Endothelial cell of umbilical vein (primary cell): ENCODE data around the gene CASP10. TPM values are rescaled to one million over a fixed set of nuclear protein-coding genes. Genes with fewer than 3 reads are reported as not detected.
A peak's percentile ranks its signal among the peaks of the same experiment; 100 is the strongest.

ENCODE experiments used
- BruUV-seq: library from RNA; stranded (reverse); fragments of 400-500 nt; replicated peaks from 2 replicates; lab custom pipeline; 2021; lab: Mats Ljungman, UMichigan
- CTCF ChIA-PET: fragments of 300-600, 350-600 bp; sonication (Branson Sonifier 250); formaldehyde crosslinking; loops from one replicate; lab custom pipeline; 2021; ENCODE audit warnings: antibody characterized with exemption, inconsistent platforms; lab: Charles Lee
- POLR2A ChIA-PET: fragments of 300-600, 350-600 bp; sonication (Branson Sonifier 250); formaldehyde crosslinking; loops from one replicate; lab custom pipeline; 2021; ENCODE audit warnings: antibody characterized with exemption, inconsistent platforms; lab: Charles Lee
- DNase-seq: peaks from one replicate; pipeline ENCODE4 v3.0.0-alpha.2; 2011; ENCODE audit warnings: low read depth, low spot score
- FAIRE-seq: peaks from 2 replicates; lab custom pipeline; 2011; peaks lifted over from hg19 to GRCh38; lab: Jason Lieb, UNC
- H2AFZ ChIP-seq: 2 replicates; pipeline ENCODE4 v1.6.0; 2012; ENCODE audit warnings: low read depth, low read length, control low read depth, inconsistent platforms
- H3K27ac ChIP-seq: 2 replicates; pipeline ENCODE4 v1.5.1; 2011; ENCODE audit warnings: low read depth, mild to moderate bottlenecking, control low read depth, low read length, moderate library complexity; ENCODE audit not compliant: insufficient read depth
- H3K27me3 ChIP-seq, 2 experiments: 2 replicates each; pipeline versions ENCODE4 v1.6.0 to v1.6.1; 2011; ENCODE audit warnings: low read length in 2 of 2, mixed read lengths in 1 of 2; ENCODE audit not compliant: control insufficient read depth in 2 of 2, insufficient read depth in 2 of 2
- H3K36me3 ChIP-seq, 2 experiments: 2 replicates in 1 of 2; 3 replicates in 1 of 2; pipeline ENCODE4 v1.5.1; 2011; ENCODE audit warnings: low read length in 2 of 2, mild to moderate bottlenecking in 1 of 2, moderate library complexity in 1 of 2; ENCODE audit not compliant: control insufficient read depth in 2 of 2, insufficient read depth in 2 of 2; ENCODE audit errors: extremely low read depth in 1 of 2
- H3K4me1 ChIP-seq: 3 replicates; pipeline ENCODE4 v1.5.1; 2011; ENCODE audit warnings: mild to moderate bottlenecking, low read length; ENCODE audit not compliant: control insufficient read depth, insufficient read depth; ENCODE audit errors: extremely low read depth
- H3K4me2 ChIP-seq: 2 replicates; pipeline ENCODE4 v1.6.1; 2011; ENCODE audit warnings: low read length, control low read depth, mixed read lengths; ENCODE audit not compliant: insufficient read depth
- H3K4me3 ChIP-seq, 3 experiments: fragments of 200-600 bp in 1 of 3; sonication (generic), shearing (Covaris generic) in 1 of 3; replicated peaks in 1 of 3; 2 replicates each; pipeline ENCODE4 v1.5.1; 2011 to 2016; ENCODE audit warnings: control low read depth in 3 of 3, low read length in 3 of 3, mild to moderate bottlenecking in 2 of 3, inconsistent platforms in 1 of 3, low read depth in 1 of 3, moderate library complexity in 1 of 3; ENCODE audit not compliant: insufficient read depth in 1 of 3
- H3K79me2 ChIP-seq: 2 replicates; pipeline ENCODE4 v1.6.0; 2012; ENCODE audit warnings: low read length, inconsistent platforms; ENCODE audit not compliant: control insufficient read depth, insufficient read depth
- H3K9ac ChIP-seq: replicated peaks from 2 replicates; pipeline ENCODE3; 2011; ENCODE audit warnings: low read length, control low read depth; ENCODE audit not compliant: insufficient read depth; ENCODE audit errors: extremely low read depth
- H3K9me1 ChIP-seq: replicated peaks from 3 replicates; pipeline ENCODE4 v1.6.0; 2011; ENCODE audit warnings: mild to moderate bottlenecking, low read length; ENCODE audit not compliant: control insufficient read depth, insufficient read depth; ENCODE audit errors: extremely low read depth
- H3K9me3 ChIP-seq: replicated peaks from 2 replicates; pipeline ENCODE4 v1.5.1; 2012; ENCODE audit warnings: low read length, inconsistent platforms; ENCODE audit not compliant: control insufficient read depth, insufficient read depth
- H4K20me1 ChIP-seq: replicated peaks from 2 replicates; pipeline ENCODE3; 2011; ENCODE audit warnings: mild to moderate bottlenecking, low read length; ENCODE audit not compliant: control insufficient read depth, insufficient read depth; ENCODE audit errors: extremely low read depth
- CTCF ChIP-seq, 2 donors: IDR thresholded peaks; 1 replicate in 1 of 2; 2 replicates in 1 of 2; pipeline ENCODE4 v1.5.1; 2011; ENCODE audit warnings: low read length in 2 of 2, mild to moderate bottlenecking in 2 of 2, moderate library complexity in 2 of 2, control low read depth in 1 of 2, inconsistent platforms in 1 of 2, low read depth in 1 of 2; ENCODE audit not compliant: insufficient read depth in 1 of 2; ENCODE audit errors: extremely low read depth in 1 of 2
- FOS ChIP-seq: IDR thresholded peaks from 2 replicates; pipeline ENCODE4 v1.6.1; 2011; ENCODE audit warnings: mild to moderate bottlenecking, low read length, moderate library complexity, borderline replicate concordance; ENCODE audit not compliant: insufficient read depth
- GATA2 ChIP-seq: IDR thresholded peaks from 2 replicates; pipeline ENCODE4 v1.7.0; 2011; ENCODE audit warnings: low read depth, mild to moderate bottlenecking, moderate library complexity, mixed read lengths, low read length; ENCODE audit not compliant: insufficient read length, insufficient read depth
- JUN ChIP-seq: IDR thresholded peaks from 2 replicates; pipeline ENCODE4 v1.6.1; 2011; ENCODE audit warnings: borderline replicate concordance, low read depth; ENCODE audit not compliant: insufficient read length, insufficient read depth
- MAX ChIP-seq: IDR thresholded peaks from 2 replicates; pipeline ENCODE4 v1.6.1; 2011; ENCODE audit not compliant: insufficient read depth, insufficient read length
- MYC ChIP-seq: IDR thresholded peaks from one replicate; pipeline ENCODE4 v1.6.1; 2011; ENCODE audit warnings: mild to moderate bottlenecking, low read depth, low read length
- POLR2A ChIP-seq: IDR thresholded peaks from 2 replicates; pipeline ENCODE4 v1.6.1; 2012; ENCODE audit warnings: low read depth, mild to moderate bottlenecking, control low read depth, low read length
- POLR2AphosphoS5 ChIP-seq: IDR thresholded peaks from 2 replicates; pipeline ENCODE4 v1.6.1; 2012; ENCODE audit warnings: low read depth, mild to moderate bottlenecking, control low read depth, low read length, moderate library complexity; ENCODE audit not compliant: insufficient read depth
- dilution Hi-C: fragments of 300-500 bp; cut with MboI; formaldehyde crosslinking; loops from one replicate; pipeline ENCODE4 v1.15.0; 2019; ENCODE audit warnings: low sequenced_read_pairs; ENCODE audit not compliant: extremely low pct_ligation_motif_present
- intact Hi-C: fragments of 100-400 bp; cut with micrococcal nuclease; formaldehyde crosslinking; loops from one replicate; pipeline ENCODE4 v1.10.0; 2022
- polyA plus RNA-seq, 4 experiments: library from polyadenylated mRNA; depleted of rRNA in 3 of 4; stranded (reverse) in 3 of 4; unstranded in 1 of 4; fragments of >200 nt; gene quantifications; 2 replicates each; pipeline versions ENCODE4 v1.2.1 to v1.2.3, GENCODE V29; 2011 to 2012; ENCODE audit warnings: missing spikeins in 1 of 4
- total RNA-seq: library from RNA; stranded (reverse); gene quantifications from 2 replicates; pipeline ENCODE4 v1.2.3, GENCODE V29; 2021

CASP10 gene
- total and polyA plus RNA-seq, 2 donors (not counting 3 experiments of a cell fraction or from before 2014, with no cell fraction given), result 16.4 to 37.6 TPM

GRCh38 chr2:201171259-201171814 is 11.6 kb upstream of the CASP10 start:
- intact Hi-C loops, result loop anchor here (1.0 kb wide), 1 partner anchor 270 kb away; no protein-coding TSS in a partner anchor
- CTCF ChIA-PET, result interaction anchor here (1.1 to 2.5 kb wide), 3 partner anchors 13 to 208 kb away, joined by 3 to 12 read pairs (median 11); partner anchors contain the start of gene ORC2

GRCh38 chr2:201172279-201172678 is 10.7 kb upstream of the CASP10 start:
- intact Hi-C loops, result no loop called here
- no peaks in the 10 kb centered on the region for H4K20me1 ChIP-seq
- H3K4me2 ChIP-seq, result no peak overlapping the region
- FAIRE-seq (no peak), DNase-seq (no peak)
- H3K27ac ChIP-seq, result no peak overlapping the region
- POLR2A ChIA-PET, result no interaction called here
- no peaks in the 10 kb centered on the region for H3K9me1 ChIP-seq
- peaks cover 10% of the 10 kb centered on the region for H3K4me1 ChIP-seq
- no peak overlapping the region for H3K9ac ChIP-seq
- peaks cover 0 to under 1% of the 10 kb centered on the region in 2 experiments for H3K36me3 ChIP-seq
- H3K4me3 ChIP-seq, result no peak overlapping the region
- dilution Hi-C loops, result no loop called here
- no peaks in the 10 kb centered on the region for H3K79me2 ChIP-seq
- TF ChIP-seq FOS (no peak), CTCF (IDR thresholded peaks at IDR 0.05; ENCODE audit: extremely low read depth in 1 of 2, insufficient read depth in 1 of 2, low read depth in 1 of 2, low read length in 2 of 2) (no peak), POLR2AphosphoS5 (peak; percentile 3), MAX (no peak), JUN (no peak), POLR2A (no peak), GATA2 (no peak), MYC (no peak)
- CTCF ChIA-PET, result interaction anchor here (1.1 to 2.5 kb wide), 3 partner anchors 14 to 209 kb away, joined by 3 to 12 read pairs (median 11); partner anchors contain the start of gene ORC2
- H2AFZ ChIP-seq, result no peak overlapping the region
- H3K27me3 ChIP-seq, result no peaks in the 10 kb centered on the region
- no TSS peak for BruUV-seq
- H3K9me3 ChIP-seq, result no peaks in the 10 kb centered on the region

More at GRCh38 chr2:201171259-201171814, 11.6 kb upstream of the CASP10 start:
- H4K20me1 ChIP-seq, result no peaks in the 10 kb centered on the region
- FAIRE-seq, result no peak
- TF ChIP-seq POLR2AphosphoS5 (peak; percentile 60), JUN (peak; percentile 47), GATA2 (no peak), POLR2A (peak; percentile 66)
- peaks cover 0 to 6% of the 10 kb centered on the region in 2 experiments for H3K36me3 ChIP-seq
- no peaks in the 10 kb centered on the region for H3K27me3 ChIP-seq
- POLR2A ChIA-PET, result interaction anchor here (1.0 kb wide), 1 partner anchor 27 kb away, joined by 3 read pairs; no protein-coding TSS in a partner anchor
- no peak overlapping the region for H3K9ac ChIP-seq
- dilution Hi-C loops, result no loop called here
- no peaks in the 10 kb centered on the region for H3K9me1 ChIP-seq
- no peak overlapping the region for H3K27ac ChIP-seq
- DNase-seq, result peak; percentile 64
- H2AFZ ChIP-seq, result no peak overlapping the region
- no peaks in the 10 kb centered on the region for H3K9me3 ChIP-seq
- no TSS peak for BruUV-seq
- H3K4me3 ChIP-seq, result no peak overlapping the region
- H3K4me2 ChIP-seq, result no peak overlapping the region
- no peaks in the 10 kb centered on the region for H3K79me2 ChIP-seq
- H3K4me1 ChIP-seq, result peaks cover 10% of the 10 kb centered on the region
